ENCODE data around the gene CELF2.

CELF2 gene

GRCh38 chr10:11140963-11141362, 123.3 kb downstream of the CELF2 start:
- no peak for DNase-seq

GRCh38 chr10:11141571-11142091, 124.0 kb downstream of the CELF2 start:
- DNase-seq = no peak

- no peak for DNase-seq
Observed at GRCh38 chr10:11142777-11143176, 125.1 kb downstream of the CELF2 start.

- DNase-seq = no peak
Observed at GRCh38 chr10:11143242-11143641, 125.6 kb downstream of the CELF2 start.

- no peak for DNase-seq
Observed at GRCh38 chr10:11144626-11145494, 127.2 kb downstream of the CELF2 start.

GRCh38 chr10:11145495-11145855, 127.8 kb downstream of the CELF2 start:
- peak; percentile 50 to 62 for DNase-seq

- no peak for DNase-seq
Observed at GRCh38 chr10:11146402-11147171, 128.9 kb downstream of the CELF2 start.

- DNase-seq = no peak
Observed at GRCh38 chr10:11147722-11148121, 130.1 kb downstream of the CELF2 start.

- DNase-seq = no peak
Observed at GRCh38 chr10:11148142-11149028, 130.7 kb downstream of the CELF2 start.

- no peak for DNase-seq
Observed at GRCh38 chr10:11149807-11150141, 132.1 kb downstream of the CELF2 start.

GRCh38 chr10:11150231-11150731, 132.6 kb downstream of the CELF2 start:
- no peak for DNase-seq

- DNase-seq = no peak
Observed at GRCh38 chr10:11150879-11151415, 133.3 kb downstream of the CELF2 start.

- DNase-seq = no peak
Observed at GRCh38 chr10:11152801-11153200, 135.1 kb downstream of the CELF2 start.

GRCh38 chr10:11153245-11153644, 135.6 kb downstream of the CELF2 start:
- no peak for DNase-seq

- no peak for DNase-seq
Observed at GRCh38 chr10:11153766-11154165, 136.1 kb downstream of the CELF2 start.

GRCh38 chr10:11154333-11154732, 136.7 kb downstream of the CELF2 start:
- no peak for DNase-seq

- DNase-seq = no peak
Observed at GRCh38 chr10:11154849-11155498, 137.3 kb downstream of the CELF2 start.

- no peak for DNase-seq
Observed at GRCh38 chr10:11156480-11156879, 138.8 kb downstream of the CELF2 start.

GRCh38 chr10:11157292-11158076, 139.8 kb downstream of the CELF2 start:
- DNase-seq = no peak

- DNase-seq = no peak
Observed at GRCh38 chr10:11158080-11158479, 140.4 kb downstream of the CELF2 start.
